Measurements from ENCODE around the gene RGS16.

RGS16 gene

GRCh38 chr1:182629080-182629479 is 24.9 kb upstream of the RGS16 start:
- no peak for DNase-seq

DNA sequence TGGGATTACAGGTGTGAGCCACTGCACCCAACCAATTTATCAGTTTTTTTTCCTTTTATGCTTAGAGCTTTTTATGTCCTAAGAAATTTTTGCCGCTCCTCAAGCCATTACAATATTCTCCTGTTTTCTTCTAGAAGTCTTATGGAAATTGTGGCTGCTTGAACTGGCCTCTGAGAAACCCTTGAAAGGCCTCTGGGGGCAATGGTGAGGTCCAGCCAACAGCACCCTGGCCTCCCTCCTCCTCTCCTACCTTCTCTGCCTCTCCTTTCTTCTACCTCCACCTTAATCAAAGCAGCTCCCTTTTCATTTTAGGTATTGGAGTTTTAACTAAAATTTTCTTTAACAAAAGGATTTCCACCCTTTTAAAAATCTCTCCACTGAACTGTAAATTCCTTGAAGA is 24.5 kb upstream of the RGS16 start:
- DNase-seq: no peak

DNA sequence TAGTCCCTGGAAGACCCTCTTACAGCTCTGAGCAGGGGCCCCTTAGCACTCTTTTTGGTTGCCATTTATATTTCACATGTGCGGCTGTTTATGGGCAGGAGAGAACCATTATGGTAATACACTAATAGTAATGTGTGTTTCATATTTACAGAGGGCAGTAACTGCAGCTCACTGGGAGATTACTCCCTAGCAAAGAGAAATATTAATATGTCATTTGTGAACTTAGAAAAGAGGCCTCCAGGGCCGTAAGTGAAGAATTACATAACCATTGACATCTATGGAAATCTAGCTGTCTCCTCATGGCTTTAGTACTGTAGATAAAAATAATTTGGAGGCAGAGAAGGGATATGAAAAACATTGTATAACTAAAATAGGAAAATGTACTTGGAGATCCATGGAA is 23.4 kb upstream of the RGS16 start:
- DNase-seq: no peak

DNA sequence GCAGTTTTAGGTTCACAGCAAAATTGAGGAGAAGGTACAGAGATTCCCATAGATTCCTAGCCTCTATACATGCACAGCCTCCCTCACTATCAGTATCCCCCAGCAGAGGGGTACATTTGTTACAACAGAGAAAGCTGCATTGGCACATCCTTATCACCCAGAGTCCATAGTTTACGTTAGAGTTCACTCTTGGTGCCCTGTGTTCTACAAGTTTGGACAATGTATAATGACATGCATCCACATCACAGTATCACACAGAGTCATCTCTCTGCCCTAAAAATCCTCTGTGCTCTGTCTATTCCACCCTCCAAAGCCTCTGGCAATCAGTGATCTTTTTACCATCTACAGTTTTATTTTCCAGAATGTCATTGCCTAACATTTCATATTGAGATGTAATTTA is 22.3 kb upstream of the RGS16 start:
- DNase-seq: no peak

- DNase-seq: no peak
These were observed 21.7 kb upstream of the RGS16 start for GRCh38 chr1:182625719-182626504.

DNA sequence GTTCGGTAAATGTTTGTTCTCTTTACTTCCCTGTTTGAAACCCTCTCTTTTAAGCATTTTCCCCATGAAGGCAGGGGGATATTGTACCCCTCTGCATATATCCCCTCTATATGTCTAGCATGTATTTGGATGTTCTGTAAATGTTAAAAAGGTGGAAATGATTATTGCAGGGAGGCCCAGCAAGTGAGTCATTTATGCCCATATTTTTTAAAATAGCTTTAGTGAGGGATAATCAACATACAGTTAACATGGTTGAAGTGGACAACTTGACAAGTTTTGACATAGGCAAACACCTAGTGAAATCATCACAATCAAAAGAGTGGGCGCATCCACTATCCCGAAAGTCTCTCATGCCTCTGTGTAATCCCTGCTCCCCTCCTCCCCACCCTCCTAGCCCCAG is 20.8 kb upstream of the RGS16 start:
- DNase-seq: no peak

GRCh38 chr1:182624577-182624976 is 20.4 kb upstream of the RGS16 start:
- no peak for DNase-seq

DNA sequence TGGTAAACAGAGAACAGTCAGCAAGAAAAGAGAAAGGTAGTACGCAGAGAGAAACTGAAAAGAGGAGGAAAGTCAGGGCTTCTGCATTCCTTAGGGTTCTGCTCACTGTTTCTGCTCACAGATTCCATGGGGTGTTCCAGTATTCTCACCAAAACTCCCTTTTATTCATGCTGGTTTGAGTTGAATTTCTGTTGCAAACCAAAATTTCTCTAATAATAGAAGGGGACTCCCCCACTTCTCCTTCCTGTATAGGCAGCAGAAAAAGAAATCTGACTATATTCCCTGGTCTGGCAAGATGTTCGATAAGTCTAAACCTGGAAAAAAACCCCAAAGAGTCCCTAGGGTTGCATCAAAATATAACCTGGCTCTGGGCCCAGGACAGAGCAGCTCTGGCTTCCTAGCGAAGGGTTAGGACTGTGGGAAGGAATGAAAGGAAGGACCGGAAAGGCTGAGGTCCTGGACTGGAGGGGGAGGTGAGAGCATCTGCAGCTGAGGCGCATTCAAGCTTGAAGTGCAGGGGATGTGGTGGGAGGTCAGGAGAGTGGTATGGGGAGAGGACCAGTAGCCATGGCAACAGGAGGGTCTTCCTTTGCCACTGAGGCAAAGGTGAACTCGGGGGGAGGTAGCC is 18.8 kb upstream of the RGS16 start:
- no peak for DNase-seq

- no peak for DNase-seq
These were observed 17.7 kb upstream of the RGS16 start for GRCh38 chr1:182621906-182622305.

- DNase-seq: no peak
These were observed 16.9 kb upstream of the RGS16 start for GRCh38 chr1:182620924-182621585.

GRCh38 chr1:182617734-182618351 is 13.7 kb upstream of the RGS16 start:
- DNase-seq: no peak

DNA sequence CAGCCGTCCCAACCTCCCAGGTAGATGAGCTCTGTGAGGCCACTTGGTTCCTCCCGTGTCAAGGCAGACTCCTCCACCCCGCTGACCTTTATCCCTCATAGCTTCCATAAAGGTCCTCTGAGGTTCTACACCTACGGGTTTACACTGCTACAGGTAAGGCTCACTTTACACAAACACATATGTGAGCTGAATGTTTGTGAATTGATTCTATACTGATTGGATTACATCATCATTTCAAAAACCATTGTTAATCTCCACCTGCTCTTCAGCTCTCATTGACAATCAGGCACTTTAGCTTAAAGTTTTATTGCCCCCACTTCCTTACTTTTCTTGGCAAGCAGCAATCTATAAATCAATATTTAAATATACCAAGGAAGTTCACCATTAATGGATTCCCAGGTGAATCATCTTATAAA is 12.8 kb upstream of the RGS16 start:
- no peak for DNase-seq

DNA sequence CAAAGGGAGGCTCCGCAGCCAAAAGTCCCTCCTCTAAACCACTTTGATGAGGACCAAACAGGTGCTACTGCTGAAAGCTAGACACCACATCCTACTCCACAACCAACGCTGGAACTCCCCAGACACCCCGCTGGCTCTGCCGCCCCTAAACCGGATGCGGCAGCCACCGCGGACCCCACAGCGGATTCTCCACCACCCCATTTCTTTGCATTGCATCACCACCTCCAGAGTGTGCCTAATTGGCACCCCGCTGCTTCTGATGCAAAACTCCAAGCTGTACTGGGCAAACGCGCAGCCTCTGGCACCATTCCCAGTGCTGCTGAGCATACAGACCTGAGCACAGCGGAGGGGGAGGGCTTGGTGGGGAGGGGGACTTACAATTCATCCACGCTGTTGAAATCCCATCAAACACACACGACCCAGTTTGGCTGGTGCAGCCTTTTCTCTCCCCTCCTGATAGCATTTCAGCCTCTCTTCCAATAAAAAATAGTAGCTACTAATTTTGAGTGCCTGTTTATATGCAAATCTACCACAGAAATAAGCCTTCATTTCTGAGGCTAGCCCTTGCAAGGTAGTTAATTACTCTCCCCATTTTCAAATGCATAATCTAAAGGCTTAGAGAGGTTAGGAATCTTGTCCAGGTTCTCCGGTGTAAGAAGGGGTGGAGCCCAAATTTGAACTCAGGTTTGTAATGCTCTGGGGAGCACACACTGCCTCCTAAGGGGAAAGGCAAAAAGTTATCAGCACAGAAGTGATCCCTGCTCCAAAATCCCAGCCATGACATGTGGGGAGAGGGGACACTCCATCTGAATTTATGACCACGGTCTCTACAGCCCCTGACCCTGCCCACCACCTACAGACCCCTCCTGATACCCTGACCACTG is 12.2 kb upstream of the RGS16 start:
- peak; percentile 80 for DNase-seq

DNA sequence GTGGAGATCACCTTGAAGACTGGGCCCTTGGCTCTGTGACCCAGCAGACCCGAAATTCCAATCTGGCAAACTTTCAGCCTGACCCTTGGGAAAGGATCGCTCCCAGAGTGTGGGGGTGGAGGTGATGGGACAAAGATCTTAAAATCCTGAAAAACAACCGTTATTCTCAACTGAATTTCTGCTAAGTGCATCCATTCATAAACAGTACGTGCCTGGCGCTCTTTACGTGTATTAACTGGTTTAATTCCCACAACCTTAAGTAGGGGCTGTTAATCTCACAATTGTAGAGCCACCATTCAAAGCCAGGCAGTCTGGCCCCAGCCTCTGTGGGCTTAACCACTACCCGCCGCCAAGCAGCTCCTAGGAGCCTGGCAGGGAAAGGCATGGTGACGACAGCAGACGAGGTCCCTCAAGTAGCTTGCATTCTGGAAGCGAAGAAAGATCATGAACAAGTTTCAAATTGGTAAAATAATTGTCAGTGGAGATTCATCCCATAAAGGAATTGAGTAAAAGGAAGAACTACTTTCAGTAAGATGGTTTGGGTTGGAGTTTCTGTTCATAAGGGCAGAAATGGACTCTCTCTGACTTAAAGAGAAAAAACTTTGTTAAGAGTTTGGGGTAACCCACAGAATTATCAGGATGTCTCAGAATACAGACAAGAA is 11.4 kb upstream of the RGS16 start:
- no peak for DNase-seq

GRCh38 chr1:182614796-182615454 is 10.7 kb upstream of the RGS16 start:
- no peak for DNase-seq

DNA sequence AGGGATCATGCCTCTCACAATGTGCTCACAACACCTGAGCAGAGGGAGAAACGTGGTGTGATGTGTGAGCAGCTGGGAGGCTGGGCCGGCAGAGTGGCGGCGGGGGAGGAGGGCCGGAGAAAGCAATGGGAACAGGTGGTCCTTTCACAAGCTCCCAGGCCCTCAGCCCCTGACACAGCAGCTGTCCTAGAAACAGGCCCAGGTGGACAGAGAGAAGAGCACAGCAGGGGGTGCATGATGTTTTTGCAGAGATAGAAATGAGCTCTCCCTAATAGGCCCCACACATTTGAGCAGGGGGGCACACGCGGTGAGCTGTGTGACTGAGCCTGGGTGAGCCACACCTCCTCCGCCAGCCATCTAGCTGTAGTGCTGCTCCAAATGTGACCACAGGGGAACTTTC is 7.6 kb upstream of the RGS16 start:
- DNase-seq: peak; percentile 75

GRCh38 chr1:182611326-182611725 is 7.1 kb upstream of the RGS16 start:
- no peak for DNase-seq

DNA sequence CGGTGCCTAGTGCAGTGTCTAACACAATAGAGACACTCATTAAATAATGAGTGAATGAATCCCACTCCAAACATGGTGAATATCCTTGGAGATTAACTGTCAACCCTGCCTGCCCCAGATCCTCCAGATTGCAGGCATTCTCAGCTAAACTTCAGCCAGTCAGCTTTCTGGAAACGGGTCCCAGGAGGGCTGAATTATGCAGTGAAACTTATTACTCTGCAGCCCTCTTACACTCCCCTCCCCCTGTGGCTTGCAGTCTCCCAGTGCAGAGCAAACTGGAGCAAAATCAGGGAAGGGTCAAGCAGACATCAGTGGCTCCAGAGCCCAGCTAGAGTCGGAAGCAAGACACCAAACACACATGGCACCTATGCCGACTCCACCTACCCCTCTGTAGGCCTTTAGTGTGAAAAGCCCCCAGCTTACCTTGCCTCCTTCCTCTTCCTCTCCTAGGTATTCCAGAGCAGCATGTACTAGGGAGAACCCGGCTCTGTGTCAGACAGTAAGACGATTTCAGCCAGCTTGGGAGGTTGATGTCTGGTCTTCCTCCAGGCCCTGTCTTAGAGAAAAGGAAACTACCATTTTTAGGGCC is 6.5 kb upstream of the RGS16 start:
- DNase-seq: no peak

DNA sequence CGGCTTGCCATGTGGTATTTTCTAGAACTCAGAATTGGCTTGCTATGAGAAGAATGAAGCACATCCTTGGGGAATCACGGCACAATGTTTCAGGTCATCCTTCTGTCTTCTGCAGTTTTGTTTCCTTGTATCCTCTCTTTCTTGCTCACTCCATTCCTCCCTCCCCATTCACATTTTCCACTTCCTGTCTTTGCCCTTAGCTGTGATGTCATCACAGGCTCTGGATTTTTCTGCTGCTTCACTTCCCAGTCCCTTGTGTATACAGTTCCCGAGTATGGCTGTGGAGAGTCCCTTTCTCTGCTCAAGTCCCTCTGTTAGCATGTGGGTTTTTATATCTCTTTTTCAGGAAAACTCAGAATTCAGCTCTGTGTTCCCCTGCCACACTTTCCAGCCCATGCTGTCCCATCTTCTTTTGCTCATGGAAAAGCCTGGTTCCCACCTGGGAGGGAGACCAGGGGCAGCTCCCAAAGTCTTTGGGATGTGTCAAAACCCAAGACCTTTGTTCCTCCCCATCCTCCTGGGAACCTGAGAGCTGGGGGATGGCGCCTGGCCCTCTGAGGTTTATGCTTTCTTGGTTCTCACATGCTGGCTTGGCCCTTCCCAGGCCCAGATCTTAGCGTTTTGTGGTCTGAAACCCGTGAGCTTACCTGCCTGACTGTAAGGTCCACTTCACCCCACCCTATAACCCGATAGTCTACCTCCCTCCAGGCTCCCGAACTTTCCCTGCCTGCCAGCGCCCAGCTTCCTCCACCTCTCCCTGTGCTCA is 4.8 kb upstream of the RGS16 start:
- no peak for DNase-seq

DNA sequence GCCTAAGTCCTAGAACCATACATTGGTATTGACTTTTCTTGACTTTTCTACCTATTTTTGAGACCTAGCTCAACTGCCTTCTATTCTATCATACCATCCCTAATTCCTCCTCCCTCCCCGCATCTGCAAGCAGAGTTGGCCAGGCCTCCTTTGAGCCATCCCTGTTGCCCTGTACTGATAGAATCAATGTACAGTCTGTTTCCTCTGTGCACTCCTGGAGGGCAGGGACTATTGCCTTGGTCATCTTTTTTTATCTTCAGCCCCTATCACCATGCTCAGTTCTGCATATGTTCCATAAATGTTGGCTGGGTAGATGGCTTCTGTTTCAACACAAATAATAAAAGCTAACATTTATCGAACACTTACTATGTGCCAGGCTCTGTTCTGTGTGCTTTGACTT is 4.0 kb upstream of the RGS16 start:
- DNase-seq: no peak

Data from NCI-H2081 treated with DMSO at 0.1 percent for 48 hours (cell line).